ENCODE data around the gene ZSWIM9. TPM values are rescaled to one million over a fixed set of nuclear protein-coding genes. Genes with fewer than 3 reads are reported as not detected.

The ZSWIM9 gene
- total RNA-seq, 2 donors from 2014 or later = 6.2 to 9.7 TPM

- H3K27ac ChIP-seq = no peak overlapping the region
- H3K4me1 ChIP-seq = no peaks in the 10 kb centered on the region
- H3K4me3 ChIP-seq = no peak overlapping the region
- H3K27me3 ChIP-seq = no peaks in the 10 kb centered on the region
- no peak overlapping the region for H3K9ac ChIP-seq (ENCODE audit: low read depth in 2 of 2, low read length in 2 of 2)
- TF ChIP-seq CTCF (IDR thresholded peaks at IDR 0.05) = no peak
- no peaks in the 10 kb centered on the region for H3K36me3 ChIP-seq
- DNase-seq = no peak
- no peaks in the 10 kb centered on the region for H3K9me3 ChIP-seq
- intact Hi-C loops (cut with DNase I) = no loop called here
These were observed 20.4 kb downstream of the ZSWIM9 start for GRCh38 chr19:48190885-48191284.

- H3K27ac ChIP-seq = no peak overlapping the region
- no peaks in the 10 kb centered on the region for H3K9me3 ChIP-seq
- no peak for DNase-seq
- no peaks in the 10 kb centered on the region for H3K4me1 ChIP-seq
- H3K36me3 ChIP-seq = no peaks in the 10 kb centered on the region
- H3K9ac ChIP-seq (ENCODE audit: low read depth in 2 of 2, low read length in 2 of 2) = no peak overlapping the region
- H3K4me3 ChIP-seq = no peak overlapping the region
- no peak for TF ChIP-seq CTCF (IDR thresholded peaks at IDR 0.05)
- H3K27me3 ChIP-seq = no peaks in the 10 kb centered on the region
- intact Hi-C loops (cut with DNase I) = no loop called here
These were observed 22.3 kb downstream of the ZSWIM9 start for GRCh38 chr19:48192750-48193149.

GRCh38 chr19:48194041-48194843 lies 23.8 kb downstream of the ZSWIM9 start:
- Histone ChIP-seq H3K9me3 (no peaks in the 10 kb centered on the region), H3K36me3 (no peaks in the 10 kb centered on the region), H3K9ac (ENCODE audit: low read depth in 2 of 2, low read length in 2 of 2) (no peak overlapping the region), H3K27me3 (no peaks in the 10 kb centered on the region), H3K4me1 (no peaks in the 10 kb centered on the region), H3K4me3 (no peak overlapping the region), H3K27ac (no peak overlapping the region)
- intact Hi-C loops (cut with DNase I) = no loop called here
- peak; percentile 46 for TF ChIP-seq CTCF (IDR thresholded peaks at IDR 0.05)
- DNase-seq = no peak

GRCh38 chr19:48194844-48195830 lies 24.7 kb downstream of the ZSWIM9 start:
- Histone ChIP-seq H3K36me3 (no peaks in the 10 kb centered on the region), H3K4me3 (no peak overlapping the region), H3K9me3 (no peaks in the 10 kb centered on the region), H3K4me1 (no peaks in the 10 kb centered on the region), H3K27ac (no peak overlapping the region), H3K27me3 (no peaks in the 10 kb centered on the region), H3K9ac (ENCODE audit: low read depth in 2 of 2, low read length in 2 of 2) (no peak overlapping the region)
- DNase-seq = no peak
- TF ChIP-seq CTCF (IDR thresholded peaks at IDR 0.05) = no peak
- intact Hi-C loops (cut with DNase I) = no loop called here

GRCh38 chr19:48196321-48196763 lies 25.9 kb downstream of the ZSWIM9 start:
- DNase-seq = no peak
- H3K27ac ChIP-seq = no peak overlapping the region
- no peaks in the 10 kb centered on the region for H3K36me3 ChIP-seq
- H3K9ac ChIP-seq (ENCODE audit: low read depth in 2 of 2, low read length in 2 of 2) = no peak overlapping the region
- no peaks in the 10 kb centered on the region for H3K27me3 ChIP-seq
- H3K4me1 ChIP-seq = no peaks in the 10 kb centered on the region
- intact Hi-C loops (cut with DNase I) = no loop called here
- no peaks in the 10 kb centered on the region for H3K9me3 ChIP-seq
- H3K4me3 ChIP-seq = no peak overlapping the region
- no peak for TF ChIP-seq CTCF (IDR thresholded peaks at IDR 0.05)
